ENCODE results near the gene CACNA2D1. TPM values are rescaled to one million over a fixed set of nuclear protein-coding genes. Genes with fewer than 3 reads are reported as not detected.
"Not testable (repeated sequence)": the region's sequence is repeated elsewhere in the genome, so short reads cannot be mapped to it uniquely, and the experiment has no call there.

CACNA2D1 gene
- polyA plus RNA-seq, 4 donors, result 21.2 to 31.9 (median 22.7) TPM

- DNase-seq (ENCODE audit: low read depth in 4 of 4, low spot score in 2 of 4), result no peak
Observed at GRCh38 chr7:82017334-82017943, 426.1 kb downstream of the CACNA2D1 start.

- DNase-seq (ENCODE audit: low read depth in 4 of 4, low spot score in 2 of 4), result no peak
Observed at GRCh38 chr7:82015751-82016150, 427.8 kb downstream of the CACNA2D1 start.

- not testable (repeated sequence) for DNase-seq (ENCODE audit: low read depth in 4 of 4, low spot score in 2 of 4)
Observed at GRCh38 chr7:82014574-82014973, 429.0 kb downstream of the CACNA2D1 start.

GRCh38 chr7:82012453-82012852 is 431.1 kb downstream of the CACNA2D1 start:
- DNase-seq (ENCODE audit: low read depth in 4 of 4, low spot score in 2 of 4), result no peak

- DNase-seq (ENCODE audit: low read depth in 4 of 4, low spot score in 2 of 4), result no peak
Observed at GRCh38 chr7:82010416-82010815, 433.2 kb downstream of the CACNA2D1 start.

GRCh38 chr7:82007315-82007714 is 436.3 kb downstream of the CACNA2D1 start:
- no peak for DNase-seq (ENCODE audit: low read depth in 4 of 4, low spot score in 2 of 4)

GRCh38 chr7:82005056-82005455 is 438.5 kb downstream of the CACNA2D1 start:
- DNase-seq (ENCODE audit: low read depth in 4 of 4, low spot score in 2 of 4), result no peak

GRCh38 chr7:81993186-81993585 is 450.4 kb downstream of the CACNA2D1 start:
- DNase-seq (ENCODE audit: low read depth in 4 of 4, low spot score in 2 of 4), result no peak

GRCh38 chr7:81990395-81990794 is 453.2 kb downstream of the CACNA2D1 start:
- DNase-seq (ENCODE audit: low read depth in 4 of 4, low spot score in 2 of 4), result no peak

- no peak for DNase-seq (ENCODE audit: low read depth in 4 of 4, low spot score in 2 of 4)
Observed at GRCh38 chr7:81986723-81987470, 456.7 kb downstream of the CACNA2D1 start.

GRCh38 chr7:81983406-81983805 is 460.2 kb downstream of the CACNA2D1 start:
- no peak for DNase-seq (ENCODE audit: low read depth in 4 of 4, low spot score in 2 of 4)

- DNase-seq (ENCODE audit: low read depth in 4 of 4, low spot score in 2 of 4), result no peak
Observed at GRCh38 chr7:81973117-81973516, 470.5 kb downstream of the CACNA2D1 start.

GRCh38 chr7:81960026-81960425 is 483.6 kb downstream of the CACNA2D1 start:
- DNase-seq (ENCODE audit: low read depth in 4 of 4, low spot score in 2 of 4), result no peak

- no peak for DNase-seq (ENCODE audit: low read depth in 4 of 4, low spot score in 2 of 4)
Observed at GRCh38 chr7:81957517-81957916, 486.1 kb downstream of the CACNA2D1 start.

GRCh38 chr7:81956520-81956919 is 487.1 kb downstream of the CACNA2D1 start:
- no peak for DNase-seq (ENCODE audit: low read depth in 4 of 4, low spot score in 2 of 4)

GRCh38 chr7:81949306-81949705 is 494.3 kb downstream of the CACNA2D1 start:
- DNase-seq (ENCODE audit: low read depth in 4 of 4, low spot score in 2 of 4), result no peak

- no peak for DNase-seq (ENCODE audit: low read depth in 4 of 4, low spot score in 2 of 4)
Observed at GRCh38 chr7:81944058-81944457, 499.5 kb downstream of the CACNA2D1 start.

- DNase-seq (ENCODE audit: low read depth in 4 of 4, low spot score in 2 of 4), result no peak
Observed at GRCh38 chr7:81937091-81937490, 506.5 kb downstream of the CACNA2D1 start.

- no peak for DNase-seq (ENCODE audit: low read depth in 4 of 4, low spot score in 2 of 4)
Observed at GRCh38 chr7:81934596-81935301, 508.8 kb downstream of the CACNA2D1 start.

- DNase-seq (ENCODE audit: low read depth in 4 of 4, low spot score in 2 of 4), result no peak
Observed at GRCh38 chr7:81932936-81933335, 510.6 kb downstream of the CACNA2D1 start.

- no peak for DNase-seq (ENCODE audit: low read depth in 4 of 4, low spot score in 2 of 4)
Observed at GRCh38 chr7:81929386-81929785, 514.2 kb downstream of the CACNA2D1 start.

GRCh38 chr7:81926154-81926553 is 517.4 kb downstream of the CACNA2D1 start:
- DNase-seq (ENCODE audit: low read depth in 4 of 4, low spot score in 2 of 4), result no peak
